Measurements from ENCODE around the gene CDC16.

GRCh38 chr13:114226088-114226487, 8.6 kb upstream of the CDC16 start:
- TF ChIP-seq POLR2A (IDR thresholded peaks at IDR 0.05): no peak
- TF ChIP-seq, protein P1, sequence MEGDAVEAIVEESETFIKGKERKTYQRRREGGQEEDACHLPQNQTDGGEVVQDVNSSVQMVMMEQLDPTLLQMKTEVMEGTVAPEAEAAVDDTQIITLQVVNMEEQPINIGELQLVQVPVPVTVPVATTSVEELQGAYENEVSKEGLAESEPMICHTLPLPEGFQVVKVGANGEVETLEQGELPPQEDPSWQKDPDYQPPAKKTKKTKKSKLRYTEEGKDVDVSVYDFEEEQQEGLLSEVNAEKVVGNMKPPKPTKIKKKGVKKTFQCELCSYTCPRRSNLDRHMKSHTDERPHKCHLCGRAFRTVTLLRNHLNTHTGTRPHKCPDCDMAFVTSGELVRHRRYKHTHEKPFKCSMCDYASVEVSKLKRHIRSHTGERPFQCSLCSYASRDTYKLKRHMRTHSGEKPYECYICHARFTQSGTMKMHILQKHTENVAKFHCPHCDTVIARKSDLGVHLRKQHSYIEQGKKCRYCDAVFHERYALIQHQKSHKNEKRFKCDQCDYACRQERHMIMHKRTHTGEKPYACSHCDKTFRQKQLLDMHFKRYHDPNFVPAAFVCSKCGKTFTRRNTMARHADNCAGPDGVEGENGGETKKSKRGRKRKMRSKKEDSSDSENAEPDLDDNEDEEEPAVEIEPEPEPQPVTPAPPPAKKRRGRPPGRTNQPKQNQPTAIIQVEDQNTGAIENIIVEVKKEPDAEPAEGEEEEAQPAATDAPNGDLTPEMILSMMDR (IDR thresholded peaks at IDR 0.05): no peak

Data from Peyer's patch (tissue), 4 donors.